Coronary artery (tissue), 2 donors: ENCODE measurements around the gene MRC2.

ENCODE experiments used
- DNase-seq: peaks from one replicate; pipeline ENCODE4 v3.0.0-alpha.2; 2017; ENCODE audit warnings: low spot score
- H3K27ac ChIP-seq, 2 donors: fragments of 200-600 bp; sonication (generic); one replicate each; pipeline ENCODE4 v1.5.1; 2016 to 2019
- H3K4me3 ChIP-seq: fragments of 200-600 bp; sonication (generic); 2 replicates; pipeline ENCODE4 v1.5.1; 2016; ENCODE audit warnings: mild to moderate bottlenecking, moderate library complexity
- TF ChIP-seq, protein P1 (sequence below): fragments of 200-600 bp; sonication (generic); IDR thresholded peaks from one replicate; pipeline ENCODE4 v1.5.1; 2019; ENCODE audit warnings: antibody characterized with exemption

MRC2 gene

DNA sequence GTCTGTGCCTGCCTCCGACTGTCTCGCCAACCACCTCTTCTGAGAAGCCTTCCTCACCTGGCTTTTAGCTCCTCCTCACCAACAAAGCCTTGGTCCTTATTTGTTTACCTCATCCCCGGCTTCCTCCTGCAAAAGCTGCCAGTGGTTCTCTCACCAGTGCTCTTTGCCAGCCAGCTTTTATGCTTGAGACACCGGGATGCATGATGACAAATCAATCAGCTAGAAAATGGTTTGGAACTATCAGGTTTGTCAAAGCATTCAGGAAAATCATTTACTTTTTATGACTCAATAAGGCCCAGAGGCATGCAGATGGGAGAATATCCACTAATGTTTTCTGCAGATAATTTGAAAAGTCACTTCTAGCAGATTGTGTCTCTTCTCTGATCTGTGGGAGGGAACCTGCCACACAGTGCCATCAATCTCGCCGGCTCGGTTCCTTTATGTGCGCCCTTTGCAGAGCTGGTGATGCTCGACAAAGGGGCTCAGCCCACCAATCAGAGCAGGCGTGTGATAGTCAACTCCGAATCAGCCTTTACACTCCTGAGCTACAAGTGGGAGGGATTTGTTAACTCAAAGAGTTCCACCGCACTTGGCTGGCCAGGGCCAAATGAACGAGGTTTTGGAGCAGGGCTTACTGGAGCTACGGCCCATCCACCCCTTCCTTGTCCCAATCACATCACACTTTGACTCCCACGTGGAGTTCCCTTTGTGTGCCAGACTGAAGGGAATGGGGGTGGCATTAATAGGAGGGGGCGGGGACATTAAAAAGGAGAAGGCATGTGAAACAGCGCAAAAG lies 85.8 kb downstream of the MRC2 start:
- Histone ChIP-seq H3K27ac (no peak overlapping the region), H3K4me3 (no peak overlapping the region)
- TF ChIP-seq, protein P1, sequence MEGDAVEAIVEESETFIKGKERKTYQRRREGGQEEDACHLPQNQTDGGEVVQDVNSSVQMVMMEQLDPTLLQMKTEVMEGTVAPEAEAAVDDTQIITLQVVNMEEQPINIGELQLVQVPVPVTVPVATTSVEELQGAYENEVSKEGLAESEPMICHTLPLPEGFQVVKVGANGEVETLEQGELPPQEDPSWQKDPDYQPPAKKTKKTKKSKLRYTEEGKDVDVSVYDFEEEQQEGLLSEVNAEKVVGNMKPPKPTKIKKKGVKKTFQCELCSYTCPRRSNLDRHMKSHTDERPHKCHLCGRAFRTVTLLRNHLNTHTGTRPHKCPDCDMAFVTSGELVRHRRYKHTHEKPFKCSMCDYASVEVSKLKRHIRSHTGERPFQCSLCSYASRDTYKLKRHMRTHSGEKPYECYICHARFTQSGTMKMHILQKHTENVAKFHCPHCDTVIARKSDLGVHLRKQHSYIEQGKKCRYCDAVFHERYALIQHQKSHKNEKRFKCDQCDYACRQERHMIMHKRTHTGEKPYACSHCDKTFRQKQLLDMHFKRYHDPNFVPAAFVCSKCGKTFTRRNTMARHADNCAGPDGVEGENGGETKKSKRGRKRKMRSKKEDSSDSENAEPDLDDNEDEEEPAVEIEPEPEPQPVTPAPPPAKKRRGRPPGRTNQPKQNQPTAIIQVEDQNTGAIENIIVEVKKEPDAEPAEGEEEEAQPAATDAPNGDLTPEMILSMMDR, result no peak
- DNase-seq, result no peak

DNA sequence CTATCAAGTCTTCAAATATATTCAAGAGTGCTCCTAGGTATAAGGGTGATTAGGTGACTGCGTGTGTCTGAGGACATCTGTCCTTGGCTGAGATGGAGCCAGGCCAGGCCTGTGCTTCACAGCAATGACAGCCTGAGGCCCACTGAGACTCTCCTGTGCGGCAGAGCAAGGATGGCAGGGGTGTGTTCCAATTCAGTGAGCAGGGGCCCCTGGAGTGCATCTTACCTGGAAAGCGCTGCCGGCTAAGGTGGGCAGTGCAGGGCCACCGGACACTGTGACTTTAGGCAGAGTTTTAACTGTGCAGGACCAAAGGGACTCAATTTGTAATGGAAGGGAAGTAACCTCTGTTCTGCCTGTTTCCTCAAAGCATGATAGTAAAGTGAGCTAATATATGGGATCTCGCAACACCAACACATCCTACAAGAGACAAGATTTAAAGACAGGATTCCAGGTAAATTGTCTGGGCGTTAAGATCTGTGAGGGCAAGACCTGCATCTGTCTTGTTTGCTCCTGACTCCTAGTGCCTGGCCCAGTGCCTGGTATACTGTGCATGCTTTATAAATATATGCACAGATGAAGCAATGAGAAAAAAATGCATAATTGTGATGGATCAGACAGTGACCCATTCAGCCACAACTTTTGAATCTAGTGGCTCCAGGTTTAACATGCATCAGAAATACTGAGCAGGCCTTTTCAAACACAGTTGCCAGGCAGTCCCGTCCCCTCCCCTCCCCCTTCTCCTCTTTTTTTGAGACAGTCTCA lies 86.7 kb downstream of the MRC2 start:
- H3K4me3 ChIP-seq, result no peak overlapping the region
- no peak for DNase-seq
- no peak overlapping the region for H3K27ac ChIP-seq
- TF ChIP-seq, protein P1, result no peak

DNA sequence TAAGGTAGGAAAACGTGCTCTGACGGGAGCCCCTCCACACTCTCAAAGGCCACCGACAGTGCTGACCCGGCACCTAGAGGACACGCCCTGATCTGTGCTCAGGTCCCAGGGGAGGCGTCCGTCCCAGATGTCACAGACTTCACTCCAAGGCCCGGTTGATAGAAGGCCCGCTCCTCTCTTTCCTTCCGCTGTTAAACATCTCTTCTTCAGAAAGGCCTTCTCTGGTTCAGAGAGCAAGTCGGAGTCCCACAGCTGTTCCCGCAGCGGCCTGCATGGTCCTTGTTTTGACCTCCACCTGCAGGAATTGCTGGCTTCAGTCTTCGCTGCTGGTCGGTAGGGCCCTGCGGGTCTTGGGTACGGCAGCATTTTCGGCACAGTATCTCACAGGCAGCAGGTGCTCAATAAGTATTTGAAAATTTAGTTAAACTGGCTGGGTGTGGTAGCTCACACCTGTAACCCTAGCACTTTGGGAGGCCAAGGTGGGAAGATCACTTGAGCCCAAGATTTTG lies 88.5 kb downstream of the MRC2 start:
- H3K4me3 ChIP-seq, result no peak overlapping the region
- DNase-seq, result no peak
- TF ChIP-seq, protein P1, result no peak
- no peak overlapping the region for H3K27ac ChIP-seq

DNA sequence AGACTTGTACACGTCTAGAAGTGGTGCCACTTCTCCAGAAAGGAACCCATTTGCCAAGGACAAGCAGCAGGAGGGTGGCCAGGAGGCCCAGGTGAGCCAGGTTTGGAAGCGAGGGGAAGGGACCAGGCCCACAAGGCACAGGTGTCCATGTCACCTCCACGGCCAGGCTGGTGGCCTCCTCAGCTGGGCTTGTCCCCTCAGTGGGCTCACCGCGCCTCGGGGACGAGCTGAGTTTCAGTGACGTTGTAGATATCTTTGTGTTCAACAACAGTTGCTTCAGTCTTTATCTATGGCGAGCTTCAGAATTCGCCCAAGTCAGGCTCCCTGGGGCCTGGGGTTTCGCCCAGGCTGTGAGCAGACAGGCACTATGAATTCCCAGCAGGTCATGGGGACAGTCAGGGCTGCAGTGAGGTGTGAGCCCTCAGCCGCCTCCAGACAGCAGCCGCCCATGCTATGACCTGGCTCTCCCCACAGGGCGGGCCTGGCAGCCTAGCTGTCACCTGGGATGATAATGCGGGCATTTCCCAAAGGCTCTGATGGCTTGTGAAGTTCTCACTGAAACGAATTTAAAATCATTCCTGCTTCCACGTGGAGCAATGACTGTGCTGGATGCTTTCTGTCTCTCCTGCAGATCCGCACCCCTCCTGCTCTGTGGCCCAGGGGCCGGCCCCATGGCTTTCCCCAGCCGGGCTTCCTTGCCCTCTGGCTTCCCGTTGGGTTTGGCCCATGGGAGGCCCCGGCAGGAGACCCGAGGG lies 89.5 kb downstream of the MRC2 start:
- H3K27ac ChIP-seq, result no peak overlapping the region
- H3K4me3 ChIP-seq, result no peak overlapping the region
- no peak for DNase-seq
- TF ChIP-seq, protein P1, result no peak

DNA sequence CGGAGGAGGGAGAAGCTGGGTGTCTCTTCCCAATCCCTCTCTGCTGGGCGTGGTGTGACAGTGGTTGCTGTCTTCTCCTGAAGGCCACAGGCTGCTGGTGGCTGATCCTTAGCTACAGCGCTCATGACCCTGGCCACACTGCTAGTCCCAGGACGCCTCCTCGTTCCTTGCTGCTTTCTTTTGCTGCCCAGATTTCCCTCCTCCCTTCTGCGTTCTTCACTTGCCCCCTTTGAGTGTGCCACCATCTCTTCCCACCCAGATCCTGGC lies 90.1 kb downstream of the MRC2 start:
- Histone ChIP-seq H3K4me3 (no peak overlapping the region), H3K27ac (no peak overlapping the region)
- TF ChIP-seq, protein P1, result no peak
- no peak for DNase-seq

DNA sequence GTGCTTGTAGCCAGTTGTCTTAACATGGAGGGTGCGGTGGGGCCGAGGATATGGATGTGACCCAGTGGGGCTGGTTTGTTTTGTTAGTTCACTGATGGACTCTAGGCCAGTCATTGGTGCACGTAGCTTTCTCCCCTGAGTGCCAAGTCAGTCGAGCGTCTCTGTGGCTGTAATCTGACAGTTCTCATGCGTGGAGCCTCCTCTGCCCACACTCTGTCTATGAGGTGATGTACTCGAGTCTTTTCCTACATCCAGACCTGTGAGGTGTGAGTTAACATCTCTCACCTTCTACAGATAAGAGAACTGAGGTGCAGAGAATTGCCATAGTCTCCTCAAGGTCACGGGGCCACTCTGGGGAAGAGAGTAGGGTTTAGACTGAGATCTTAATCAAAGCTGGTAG lies 90.4 kb downstream of the MRC2 start:
- H3K27ac ChIP-seq, result no peak overlapping the region
- no peak overlapping the region for H3K4me3 ChIP-seq
- TF ChIP-seq, protein P1, result no peak
- no peak for DNase-seq
